ENCODE measurements around the gene TXNIP. TPM values are rescaled to one million over a fixed set of nuclear protein-coding genes. Genes with fewer than 3 reads are reported as not detected.
A peak's percentile ranks its signal among the peaks of the same experiment; 100 is the strongest.

Gene TXNIP
- total RNA-seq, 3 donors from 2014 or later, result 683 to 1,682 (median 830) TPM

DNA sequence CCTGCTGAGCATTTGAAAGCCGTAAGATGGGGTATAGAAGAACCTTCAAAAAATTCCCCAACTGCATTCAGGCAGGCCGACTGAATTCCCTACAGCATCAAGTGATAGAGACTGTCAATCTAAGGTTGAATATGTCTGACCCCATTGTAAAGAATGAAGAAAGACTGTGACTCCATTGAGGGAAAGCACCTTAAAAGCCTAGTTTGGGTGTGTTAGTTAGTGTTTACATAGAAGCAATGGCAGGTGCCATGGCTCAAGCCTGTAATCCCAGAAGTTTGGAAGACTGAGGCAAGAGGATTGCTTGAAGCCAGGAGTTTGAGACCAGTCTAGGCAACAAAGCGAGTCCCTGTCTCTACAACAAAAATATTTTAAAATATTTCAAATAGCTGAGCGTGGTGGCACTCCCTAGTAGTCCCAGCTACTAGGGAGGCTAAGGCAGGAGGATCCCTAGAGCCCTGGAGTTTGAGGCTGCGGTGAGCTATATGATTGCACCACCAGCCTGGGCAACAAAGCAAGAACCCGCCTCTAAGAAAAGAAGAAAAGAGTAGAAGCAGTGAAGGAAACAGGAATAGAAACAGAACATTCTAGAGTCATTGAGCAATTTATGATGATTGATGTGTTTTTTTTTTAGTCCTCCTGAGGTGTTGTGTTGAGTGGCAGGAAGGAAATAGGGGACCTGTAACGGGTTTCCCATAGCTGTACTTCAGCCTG is 16.5 kb downstream of the TXNIP start:
- intact Hi-C loops (cut with DNase I, micrococcal nuclease), result no loop called here
- DNase-seq (no peak), ATAC-seq (peak; percentile 28)
- peaks cover 62% of the 10 kb centered on the region for H3K4me1 ChIP-seq (ENCODE audit: low read depth)
- TF ChIP-seq, protein P1, sequence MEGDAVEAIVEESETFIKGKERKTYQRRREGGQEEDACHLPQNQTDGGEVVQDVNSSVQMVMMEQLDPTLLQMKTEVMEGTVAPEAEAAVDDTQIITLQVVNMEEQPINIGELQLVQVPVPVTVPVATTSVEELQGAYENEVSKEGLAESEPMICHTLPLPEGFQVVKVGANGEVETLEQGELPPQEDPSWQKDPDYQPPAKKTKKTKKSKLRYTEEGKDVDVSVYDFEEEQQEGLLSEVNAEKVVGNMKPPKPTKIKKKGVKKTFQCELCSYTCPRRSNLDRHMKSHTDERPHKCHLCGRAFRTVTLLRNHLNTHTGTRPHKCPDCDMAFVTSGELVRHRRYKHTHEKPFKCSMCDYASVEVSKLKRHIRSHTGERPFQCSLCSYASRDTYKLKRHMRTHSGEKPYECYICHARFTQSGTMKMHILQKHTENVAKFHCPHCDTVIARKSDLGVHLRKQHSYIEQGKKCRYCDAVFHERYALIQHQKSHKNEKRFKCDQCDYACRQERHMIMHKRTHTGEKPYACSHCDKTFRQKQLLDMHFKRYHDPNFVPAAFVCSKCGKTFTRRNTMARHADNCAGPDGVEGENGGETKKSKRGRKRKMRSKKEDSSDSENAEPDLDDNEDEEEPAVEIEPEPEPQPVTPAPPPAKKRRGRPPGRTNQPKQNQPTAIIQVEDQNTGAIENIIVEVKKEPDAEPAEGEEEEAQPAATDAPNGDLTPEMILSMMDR (IDR thresholded peaks at IDR 0.05), result no peak
- H3K9me3 ChIP-seq, result no peaks in the 10 kb centered on the region
- H3K36me3 ChIP-seq (ENCODE audit: low read depth), result no peaks in the 10 kb centered on the region
- peak overlapping the region; percentile 0 for H3K4me3 ChIP-seq

GRCh38 chr1:145978854-145979745 is 17.3 kb downstream of the TXNIP start:
- H3K4me1 ChIP-seq (ENCODE audit: low read depth), result peaks cover 55% of the 10 kb centered on the region
- H3K4me3 ChIP-seq, result peak overlapping the region; percentile 0
- DNase-seq, result peak; percentile 82 to 96 (median 90)
- intact Hi-C loops (cut with DNase I, micrococcal nuclease), result no loop called here
- TF ChIP-seq, protein P1 (IDR thresholded peaks at IDR 0.05), result no peak
- H3K36me3 ChIP-seq (ENCODE audit: low read depth), result no peaks in the 10 kb centered on the region
- peak; percentile 89 for ATAC-seq
- H3K9me3 ChIP-seq, result no peaks in the 10 kb centered on the region

DNA sequence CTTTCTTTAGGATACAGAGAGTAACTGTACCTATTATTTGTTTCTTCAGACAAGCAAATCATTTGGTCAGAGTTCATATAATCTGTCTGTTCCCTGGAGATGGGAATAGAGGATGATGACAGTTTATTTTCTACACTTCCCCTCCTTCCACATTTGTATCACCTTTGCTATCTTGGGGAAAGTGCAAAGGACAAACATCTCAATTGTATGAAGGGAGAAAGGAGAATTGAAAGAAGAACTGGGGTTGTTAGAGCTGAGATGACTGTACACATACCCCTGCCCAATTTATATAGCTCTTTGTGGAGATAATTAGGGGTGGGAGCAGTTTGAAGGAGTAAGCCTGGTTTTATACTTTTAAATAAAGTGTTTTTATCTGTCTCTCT is 17.9 kb downstream of the TXNIP start:
- peaks cover 49% of the 10 kb centered on the region for H3K4me1 ChIP-seq (ENCODE audit: low read depth)
- DNase-seq (no peak), ATAC-seq (peak; percentile 6)
- H3K36me3 ChIP-seq (ENCODE audit: low read depth), result no peaks in the 10 kb centered on the region
- no peaks in the 10 kb centered on the region for H3K9me3 ChIP-seq
- TF ChIP-seq, protein P1 (IDR thresholded peaks at IDR 0.05), result no peak
- intact Hi-C loops (cut with DNase I, micrococcal nuclease), result no loop called here
- H3K4me3 ChIP-seq, result no peak overlapping the region

- Histone ChIP-seq H3K9me3 (no peaks in the 10 kb centered on the region), H3K4me1 (ENCODE audit: low read depth) (peaks cover 43% of the 10 kb centered on the region), H3K36me3 (ENCODE audit: low read depth) (no peaks in the 10 kb centered on the region), H3K4me3 (no peak overlapping the region)
- TF ChIP-seq, protein P1 (IDR thresholded peaks at IDR 0.05), result peak; percentile 55
- DNase-seq (peak in 1 of 3 donors; percentile 86), ATAC-seq (peak; percentile 60)
- intact Hi-C loops (cut with DNase I, micrococcal nuclease), result loop anchor here in 1 of 2 donors (1.0 kb wide), 1 partner anchor 30 kb away; no protein-coding TSS in a partner anchor
Measured at GRCh38 chr1:145977486-145978470, 18.6 kb downstream of the TXNIP start.

GRCh38 chr1:145977016-145977415 is 19.4 kb downstream of the TXNIP start:
- peaks cover 36% of the 10 kb centered on the region for H3K4me1 ChIP-seq (ENCODE audit: low read depth)
- intact Hi-C loops (cut with DNase I, micrococcal nuclease), result loop anchor here in 1 of 2 donors (1.0 kb wide), 1 partner anchor 30 kb away; no protein-coding TSS in a partner anchor
- H3K4me3 ChIP-seq, result no peak overlapping the region
- no peak for DNase-seq
- TF ChIP-seq, protein P1 (IDR thresholded peaks at IDR 0.05), result no peak
- H3K9me3 ChIP-seq, result no peaks in the 10 kb centered on the region
- no peak for ATAC-seq
- no peaks in the 10 kb centered on the region for H3K36me3 ChIP-seq (ENCODE audit: low read depth)

Data from mucosa of descending colon (tissue), 3 donors.